Lower leg skin (tissue), 3 donors: Measurements from ENCODE around the gene NLRP3.

Experiments
- POLR2A ChIP-seq, 2 donors: fragments of 450-650 bp; IDR thresholded peaks; one replicate each; pipeline ENCODE4 v1.6.1; 2016 to 2017; ENCODE audit warnings: antibody characterized with exemption in 2 of 2, mild to moderate bottlenecking in 1 of 2, moderate library complexity in 1 of 2
- TF ChIP-seq, protein P1 (sequence below), 3 donors: fragments of 450-650 bp; IDR thresholded peaks; one replicate each; pipeline ENCODE4 v1.5.1; 2016; ENCODE audit warnings: antibody characterized with exemption in 3 of 3, mild to moderate bottlenecking in 3 of 3, moderate library complexity in 2 of 3

DNA sequence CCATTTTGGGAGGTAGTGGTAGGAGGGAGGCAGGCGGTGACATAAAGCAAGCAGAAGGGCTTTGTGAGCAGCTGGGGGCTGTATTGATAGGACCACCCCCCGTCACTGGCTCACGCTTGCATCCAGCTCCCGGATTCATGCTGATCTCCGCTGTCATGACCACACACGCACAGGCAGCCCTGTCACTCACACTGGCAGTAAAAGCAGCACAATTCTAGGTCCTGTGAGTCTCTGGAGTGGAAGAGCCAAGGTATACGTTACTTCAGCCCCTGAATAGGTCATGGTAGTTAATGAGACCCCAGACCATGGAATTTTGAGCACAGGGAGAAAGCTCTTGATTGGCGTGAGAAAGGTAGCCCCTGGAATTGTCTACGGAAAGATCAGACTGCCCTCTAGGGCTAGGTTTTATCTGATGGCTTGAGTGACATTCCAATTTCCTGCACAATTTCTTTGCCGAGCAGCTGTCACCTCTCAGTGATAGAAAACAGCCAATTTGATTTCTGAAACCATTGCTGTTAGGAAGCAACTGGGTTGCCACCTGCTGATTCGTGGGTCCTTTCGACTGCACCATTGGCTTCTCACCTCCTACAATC, 36.6 kb downstream of the NLRP3 start:
- TF ChIP-seq, protein P1, sequence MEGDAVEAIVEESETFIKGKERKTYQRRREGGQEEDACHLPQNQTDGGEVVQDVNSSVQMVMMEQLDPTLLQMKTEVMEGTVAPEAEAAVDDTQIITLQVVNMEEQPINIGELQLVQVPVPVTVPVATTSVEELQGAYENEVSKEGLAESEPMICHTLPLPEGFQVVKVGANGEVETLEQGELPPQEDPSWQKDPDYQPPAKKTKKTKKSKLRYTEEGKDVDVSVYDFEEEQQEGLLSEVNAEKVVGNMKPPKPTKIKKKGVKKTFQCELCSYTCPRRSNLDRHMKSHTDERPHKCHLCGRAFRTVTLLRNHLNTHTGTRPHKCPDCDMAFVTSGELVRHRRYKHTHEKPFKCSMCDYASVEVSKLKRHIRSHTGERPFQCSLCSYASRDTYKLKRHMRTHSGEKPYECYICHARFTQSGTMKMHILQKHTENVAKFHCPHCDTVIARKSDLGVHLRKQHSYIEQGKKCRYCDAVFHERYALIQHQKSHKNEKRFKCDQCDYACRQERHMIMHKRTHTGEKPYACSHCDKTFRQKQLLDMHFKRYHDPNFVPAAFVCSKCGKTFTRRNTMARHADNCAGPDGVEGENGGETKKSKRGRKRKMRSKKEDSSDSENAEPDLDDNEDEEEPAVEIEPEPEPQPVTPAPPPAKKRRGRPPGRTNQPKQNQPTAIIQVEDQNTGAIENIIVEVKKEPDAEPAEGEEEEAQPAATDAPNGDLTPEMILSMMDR (IDR thresholded peaks at IDR 0.05): no peak
- no peak for TF ChIP-seq POLR2A (IDR thresholded peaks at IDR 0.05)
